Measurements from ENCODE around the gene DAPK1.

Gene DAPK1

DNA sequence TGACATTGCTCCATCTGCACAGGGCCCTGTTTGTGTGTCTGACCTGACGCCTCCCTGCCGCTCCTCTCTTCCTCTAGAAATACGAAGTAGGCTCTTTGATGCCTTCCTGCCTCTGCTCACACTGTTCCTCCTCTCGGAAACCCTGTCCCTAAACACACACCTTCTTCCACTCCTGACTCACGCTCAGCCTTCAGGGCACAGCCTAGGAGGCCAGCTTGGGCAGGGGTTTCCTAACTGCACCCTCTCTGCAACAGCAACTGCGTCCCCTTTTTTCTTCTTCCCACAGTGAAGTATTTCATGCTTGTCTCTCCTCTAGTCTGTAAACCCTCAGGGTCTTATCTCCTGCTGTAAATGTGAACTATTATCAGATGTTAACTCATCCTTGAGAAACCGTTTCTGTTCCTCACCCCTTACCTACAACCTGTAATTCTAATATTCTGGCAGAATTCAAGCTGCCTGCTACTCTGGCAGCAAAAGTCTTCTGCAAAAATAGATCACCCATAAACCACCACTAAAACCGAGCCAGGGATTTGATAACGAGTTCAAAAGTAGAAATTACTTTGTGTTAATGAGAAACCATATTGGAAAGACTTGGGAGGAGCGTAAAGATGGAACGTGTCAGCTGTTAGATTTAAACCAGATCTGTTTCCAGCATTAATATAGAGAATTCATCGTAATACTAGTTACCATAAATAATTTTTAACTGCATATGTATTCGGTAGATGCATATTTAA lies 100.2 kb downstream of the DAPK1 start:
- DNase-seq: no peak

DNA sequence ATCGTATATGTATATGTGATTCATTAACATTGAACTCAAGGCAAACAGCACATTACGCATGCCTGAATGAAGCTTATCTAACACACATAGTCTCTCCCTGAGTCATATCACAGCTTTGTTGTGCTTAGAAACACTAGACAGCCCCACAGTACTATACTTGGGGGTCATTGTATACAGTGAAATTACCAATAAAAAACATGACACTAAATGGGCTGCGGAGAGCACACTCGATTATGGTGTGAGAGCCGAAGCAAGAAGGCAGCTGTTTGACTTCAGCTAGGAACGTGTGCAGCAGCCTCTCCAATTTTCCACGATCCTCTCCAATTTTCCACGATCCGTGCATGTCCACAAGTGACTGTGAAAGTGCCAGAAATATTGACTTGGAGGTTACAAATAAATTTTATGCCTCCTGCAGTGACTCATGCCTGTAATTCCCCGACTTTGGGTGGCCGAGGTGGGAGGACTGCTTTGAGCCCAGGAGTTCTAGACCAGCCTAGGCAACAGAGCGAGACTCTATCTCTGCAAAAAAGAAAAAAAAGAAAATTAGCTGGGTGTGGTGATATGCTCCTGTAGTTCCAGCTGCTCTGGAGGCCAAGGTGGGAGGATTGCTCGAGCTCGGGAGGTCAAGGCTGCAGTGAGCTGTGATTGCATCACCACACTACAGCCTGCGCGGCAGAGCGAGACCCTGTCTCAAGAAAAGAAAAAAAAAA lies 102.4 kb downstream of the DAPK1 start:
- DNase-seq: peak; percentile 95

DNA sequence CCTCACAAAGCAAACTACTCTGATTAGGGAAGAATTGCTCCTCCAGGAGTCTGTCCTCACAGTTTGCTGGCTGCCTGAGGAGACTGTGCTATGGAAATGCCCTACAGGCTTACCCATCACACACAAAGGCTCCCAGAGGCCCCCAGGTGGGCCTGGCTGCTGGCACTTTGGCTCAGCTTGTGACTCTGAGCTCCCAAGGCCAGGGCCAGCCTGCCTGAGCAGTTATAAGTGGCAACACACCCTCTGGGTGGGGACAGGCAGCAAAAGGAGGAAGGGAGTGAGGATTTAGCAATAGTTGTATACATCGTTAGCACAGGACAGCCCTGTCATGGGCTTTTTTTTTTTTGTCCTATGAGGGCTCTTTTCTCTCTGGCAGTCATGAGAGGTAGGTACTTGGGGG lies 103.5 kb downstream of the DAPK1 start:
- no peak for DNase-seq

DNA sequence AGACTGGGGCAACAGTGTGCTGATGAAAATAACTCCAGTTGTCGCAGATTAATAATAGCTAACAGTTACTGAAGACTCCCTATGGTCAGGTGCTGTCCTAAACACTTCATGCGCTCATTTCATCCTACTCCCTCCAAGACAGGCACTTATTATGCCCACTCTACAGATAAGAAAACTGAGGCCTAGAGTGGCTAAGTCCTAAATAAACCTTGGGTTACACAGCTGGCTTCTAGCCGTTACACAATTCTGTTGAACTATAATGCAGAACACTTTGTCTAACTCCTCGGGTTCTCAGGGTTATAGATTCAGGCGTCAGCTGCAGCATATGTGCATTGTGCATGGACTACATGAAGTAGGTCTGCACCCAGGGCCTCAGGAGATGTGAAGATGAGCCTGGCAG lies 103.9 kb downstream of the DAPK1 start:
- DNase-seq: no peak

DNA sequence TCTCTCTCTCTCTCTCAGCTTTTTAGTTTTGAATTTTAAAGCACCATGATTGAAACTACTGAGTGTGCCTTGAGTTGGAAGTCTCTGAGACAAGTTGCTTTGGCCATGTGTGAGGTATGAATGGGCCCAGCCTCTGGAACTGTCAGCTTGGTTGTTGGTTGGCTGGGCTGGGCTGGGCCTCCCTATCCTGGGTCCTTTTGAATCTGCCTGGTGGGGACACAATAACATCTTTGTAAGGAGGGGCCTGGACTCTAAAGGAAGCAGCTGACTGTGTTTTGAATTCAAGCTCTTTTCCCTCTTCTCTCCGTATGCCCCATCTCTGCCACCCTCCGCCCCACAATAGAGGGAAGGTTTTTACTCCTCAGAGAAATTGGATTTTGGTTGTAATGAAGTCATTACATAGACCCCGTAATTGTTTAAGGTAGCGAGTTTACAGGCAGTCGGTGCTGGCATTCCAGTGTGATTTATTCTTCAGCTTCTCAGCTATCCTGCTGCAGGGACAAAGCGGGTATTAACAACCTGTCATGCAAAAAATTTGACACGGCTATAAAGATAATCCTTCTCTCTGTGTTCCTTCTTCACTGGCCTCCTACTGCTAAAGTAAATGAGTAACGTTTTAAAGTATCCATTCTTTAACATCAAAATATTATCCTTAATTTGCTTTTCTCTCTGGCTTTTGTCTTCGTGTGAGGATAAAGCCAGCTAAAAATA lies 105.4 kb downstream of the DAPK1 start:
- DNase-seq: no peak

DNA sequence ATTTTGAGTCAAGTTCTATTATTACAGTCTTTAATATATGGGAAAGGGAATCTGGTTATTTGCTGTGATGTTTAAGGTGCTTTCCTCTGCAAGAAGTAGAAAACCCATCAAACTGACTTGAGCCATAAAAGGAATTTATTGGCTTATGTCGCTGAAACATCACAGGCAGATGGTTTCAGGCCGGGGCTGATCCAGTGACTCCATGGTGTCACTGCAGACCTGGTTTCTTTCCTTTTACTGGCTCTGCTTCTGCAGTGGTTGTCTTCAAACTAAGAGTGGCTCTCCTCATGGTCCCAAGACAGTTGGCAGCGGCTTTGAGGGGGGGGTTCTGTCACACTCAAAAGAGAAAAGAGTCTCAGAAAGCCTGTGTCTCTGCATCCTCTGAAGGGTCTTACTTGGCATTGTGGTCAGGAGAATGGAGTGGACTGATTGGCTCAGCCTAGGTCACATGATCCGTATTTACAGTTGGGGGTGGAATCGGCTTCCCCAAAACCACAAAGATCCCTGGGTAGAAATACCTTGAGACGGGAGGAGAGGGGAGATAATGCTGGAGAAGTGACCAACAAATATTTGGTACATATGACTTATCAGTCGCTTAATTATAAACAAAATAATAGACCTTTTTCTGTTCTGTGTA lies 106.3 kb downstream of the DAPK1 start:
- no peak for DNase-seq

DNA sequence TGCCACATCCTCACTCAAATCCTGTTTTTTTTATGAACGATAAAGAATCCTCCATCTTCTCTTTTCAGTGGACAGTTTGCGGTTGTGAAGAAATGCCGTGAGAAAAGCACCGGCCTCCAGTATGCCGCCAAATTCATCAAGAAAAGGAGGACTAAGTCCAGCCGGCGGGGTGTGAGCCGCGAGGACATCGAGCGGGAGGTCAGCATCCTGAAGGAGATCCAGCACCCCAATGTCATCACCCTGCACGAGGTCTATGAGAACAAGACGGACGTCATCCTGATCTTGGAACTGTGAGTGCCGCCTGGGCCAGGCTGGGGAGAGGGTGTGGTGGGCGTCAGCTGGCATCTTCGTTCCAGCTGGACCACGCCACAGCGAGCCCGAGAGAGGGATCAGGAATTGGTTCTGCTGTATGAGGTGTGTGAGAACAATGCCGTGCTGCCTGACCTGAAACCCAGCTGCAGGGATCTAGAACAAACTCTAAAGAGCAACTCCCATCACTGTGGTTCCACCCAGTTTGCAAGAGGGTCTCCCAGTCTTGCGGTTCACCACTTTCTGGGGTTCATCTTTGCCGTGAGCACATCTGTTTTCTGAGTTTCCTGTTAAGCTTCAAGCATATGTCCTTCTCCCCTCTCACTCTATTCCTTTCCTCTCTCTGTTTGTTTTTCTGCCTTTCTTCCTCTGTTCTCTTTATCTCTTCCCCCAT lies 107.4 kb downstream of the DAPK1 start:
- DNase-seq: no peak

DNA sequence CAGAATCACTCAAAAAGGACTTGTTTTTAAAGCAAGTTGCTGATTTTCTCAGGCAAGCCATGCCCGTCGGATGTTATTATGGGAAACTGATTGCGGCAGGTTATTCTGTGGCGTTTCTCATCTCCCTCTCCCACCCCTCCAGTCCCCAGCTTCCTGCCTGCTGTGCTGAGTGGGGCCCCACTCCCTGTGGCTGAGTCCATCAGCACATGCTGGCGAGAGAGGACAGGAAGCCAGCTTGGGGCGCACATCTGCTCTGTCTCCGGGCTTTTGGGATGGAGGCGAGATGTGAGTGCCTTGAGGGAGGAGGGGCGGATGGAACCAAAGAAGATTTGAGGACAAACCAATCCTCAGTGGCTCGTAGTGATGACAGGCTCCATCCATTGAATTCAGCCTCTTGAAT lies 108.0 kb downstream of the DAPK1 start:
- no peak for DNase-seq

DNA sequence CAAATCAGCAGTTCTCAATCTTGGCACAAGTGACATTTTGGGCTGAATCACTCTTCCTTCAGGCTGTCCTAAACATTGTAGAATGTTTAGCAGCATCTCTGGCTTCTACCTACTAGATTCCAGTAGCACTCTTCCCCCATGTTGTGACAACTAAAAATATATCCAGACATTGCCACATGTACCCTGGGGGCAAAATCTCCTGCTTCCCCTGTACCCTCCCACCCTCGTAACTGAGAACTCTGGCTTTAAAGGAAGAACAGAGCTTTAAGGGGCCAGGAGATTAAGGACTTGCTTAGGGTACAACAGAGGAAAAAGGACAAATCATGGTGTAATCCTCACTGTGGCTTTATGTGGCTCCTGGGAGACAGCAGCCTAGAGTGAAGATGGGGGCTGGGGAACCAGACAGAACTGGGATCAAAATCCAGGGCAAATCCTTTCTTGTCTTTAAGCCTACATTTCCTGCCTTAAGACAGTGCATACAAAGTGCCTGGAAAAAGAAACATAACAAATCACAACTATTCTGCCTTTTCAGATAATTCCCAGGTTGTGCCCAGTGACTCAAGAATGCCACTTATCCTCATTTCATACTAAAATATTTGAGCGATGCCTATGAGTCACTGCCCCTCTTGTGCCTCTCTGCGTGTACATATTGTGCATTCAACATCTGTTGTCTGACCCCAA lies 109.3 kb downstream of the DAPK1 start:
- peak; percentile 17 for DNase-seq

DNA sequence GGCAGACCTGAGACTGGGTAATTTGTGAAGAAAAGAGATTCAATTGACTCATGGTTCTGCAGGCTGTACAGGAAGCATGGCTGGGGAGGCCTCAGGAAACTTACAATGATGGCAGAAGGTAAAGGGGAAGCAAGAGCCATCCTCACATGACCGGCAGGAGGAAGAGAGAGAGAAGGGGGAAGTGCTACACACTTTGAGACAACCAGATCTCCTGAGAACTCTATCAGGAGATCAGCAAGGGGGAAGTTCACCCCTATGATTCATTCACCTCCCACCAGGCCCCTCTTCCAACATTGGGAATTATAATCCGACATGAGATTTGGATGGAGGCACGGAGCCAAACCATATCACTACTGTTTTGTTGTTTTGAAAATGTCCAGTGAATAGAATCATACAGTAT lies 110.2 kb downstream of the DAPK1 start:
- DNase-seq: no peak

DNA sequence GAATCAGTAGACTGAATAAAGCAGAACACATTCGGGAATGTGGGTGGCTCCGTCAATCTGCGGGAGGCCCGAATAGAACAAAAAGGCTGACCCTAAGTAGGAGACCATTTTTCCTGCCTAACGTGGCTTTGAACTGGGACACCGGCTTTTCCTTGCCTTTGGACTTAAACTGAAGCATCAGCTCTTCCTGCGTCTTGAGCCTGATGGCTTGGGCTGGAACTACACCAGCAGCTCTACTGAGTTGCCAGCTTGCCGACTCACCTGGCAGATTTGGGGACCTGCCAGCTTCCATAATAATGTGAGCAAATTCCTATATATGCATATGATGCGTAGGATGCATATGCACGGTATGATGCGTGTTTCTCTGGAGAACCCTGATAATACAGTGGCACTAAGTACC lies 111.3 kb downstream of the DAPK1 start:
- DNase-seq: no peak

DNA sequence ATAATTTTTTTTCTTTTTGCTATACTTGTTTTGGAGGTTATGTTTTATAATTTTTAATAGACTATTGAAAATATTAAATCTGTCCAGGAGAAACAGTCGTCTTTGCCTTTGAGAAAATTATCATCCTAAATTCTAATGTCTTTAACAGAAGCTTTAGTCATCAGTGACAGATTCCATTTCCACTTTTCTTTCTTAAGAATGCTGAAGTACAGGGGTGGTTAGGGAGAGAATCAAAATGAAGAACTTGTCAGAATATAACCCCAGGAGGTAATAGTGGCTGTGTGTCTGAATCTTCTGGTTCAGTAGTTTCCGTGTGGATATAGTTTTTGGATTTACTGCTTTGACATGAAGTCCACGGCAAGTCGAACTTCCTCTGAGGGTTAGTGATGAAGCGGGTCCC lies 111.8 kb downstream of the DAPK1 start:
- no peak for DNase-seq

DNA sequence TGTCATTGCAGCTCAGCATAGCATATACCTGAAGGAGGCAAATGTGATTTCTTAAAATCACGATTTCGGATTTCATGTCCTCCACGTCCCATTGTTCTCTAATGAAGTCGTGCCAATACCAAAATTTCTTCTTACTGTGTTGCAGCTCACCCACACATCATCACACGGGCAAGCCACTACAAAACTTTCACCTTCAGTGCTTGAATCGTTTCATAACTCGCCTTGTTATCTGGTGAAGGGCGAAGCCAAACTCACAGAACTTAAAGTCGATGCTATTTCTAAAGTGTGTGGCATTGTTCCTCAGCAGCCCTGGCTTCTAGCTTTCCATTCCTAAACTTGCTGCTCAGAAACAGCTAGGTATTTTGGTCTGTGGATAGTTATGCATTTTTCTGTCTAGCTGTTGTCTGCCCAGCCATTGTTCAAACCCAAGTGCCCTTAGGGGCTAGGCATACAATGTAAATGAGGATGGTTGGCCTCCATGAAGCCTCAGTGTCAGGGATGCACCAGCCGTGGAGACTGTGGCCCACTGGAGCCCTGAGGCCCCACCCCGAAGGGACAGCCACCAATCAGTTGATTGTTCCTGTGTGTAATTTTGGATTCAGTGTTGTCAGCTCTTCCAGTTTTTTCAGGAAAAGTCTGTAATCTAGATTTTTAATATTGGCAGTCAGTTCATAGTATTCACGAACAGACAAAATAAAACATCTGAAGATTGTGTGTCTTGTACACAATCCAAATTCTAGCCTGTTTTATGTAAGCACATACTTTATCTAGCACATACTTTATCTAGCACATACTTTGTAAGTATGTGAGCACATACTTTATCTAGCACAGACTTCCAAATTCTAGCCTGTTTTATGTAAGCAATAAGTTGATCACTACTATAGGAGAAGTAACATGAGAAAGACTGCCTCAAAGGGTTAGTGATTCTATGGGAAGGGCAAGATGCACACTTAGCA lies 112.8 kb downstream of the DAPK1 start:
- DNase-seq: no peak

DNA sequence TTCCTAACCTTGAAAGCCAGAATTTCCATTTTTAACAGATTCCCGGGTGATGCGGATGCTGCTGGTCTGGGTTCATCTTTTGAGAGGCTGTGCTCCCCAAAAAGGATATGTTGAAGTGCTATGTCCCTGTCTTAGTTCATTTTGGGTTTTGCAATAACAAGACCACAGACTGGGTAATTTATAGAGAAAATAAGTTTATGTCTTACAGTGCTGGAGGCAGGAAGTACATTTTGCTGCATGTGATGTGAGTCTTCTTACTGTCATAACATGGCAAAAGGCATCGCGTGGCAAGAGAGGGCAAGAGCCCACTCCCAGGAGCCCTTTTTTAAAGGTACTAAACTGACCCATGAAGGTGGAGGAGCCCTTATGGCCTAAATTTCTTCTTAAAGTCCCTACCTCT lies 114.1 kb downstream of the DAPK1 start:
- no peak for DNase-seq

DNA sequence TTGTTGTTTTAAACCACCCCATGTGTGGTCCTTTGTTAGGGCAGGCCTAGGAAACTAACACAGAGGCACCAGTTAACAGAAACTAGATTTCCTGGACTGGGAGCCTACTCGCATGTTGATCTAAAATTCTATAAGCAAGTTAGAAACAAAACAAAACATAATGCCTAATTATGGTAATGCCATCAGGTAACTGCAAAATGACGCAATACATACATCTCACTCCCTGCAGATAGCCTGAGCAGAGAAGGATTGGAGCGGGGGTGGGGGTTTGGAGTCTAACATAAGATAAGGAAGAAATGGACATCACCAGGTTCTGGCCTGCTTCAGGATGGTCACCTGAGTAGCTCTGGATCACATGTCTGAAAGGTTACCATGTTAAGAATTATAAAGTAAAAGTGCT lies 114.9 kb downstream of the DAPK1 start:
- no peak for DNase-seq

DNA sequence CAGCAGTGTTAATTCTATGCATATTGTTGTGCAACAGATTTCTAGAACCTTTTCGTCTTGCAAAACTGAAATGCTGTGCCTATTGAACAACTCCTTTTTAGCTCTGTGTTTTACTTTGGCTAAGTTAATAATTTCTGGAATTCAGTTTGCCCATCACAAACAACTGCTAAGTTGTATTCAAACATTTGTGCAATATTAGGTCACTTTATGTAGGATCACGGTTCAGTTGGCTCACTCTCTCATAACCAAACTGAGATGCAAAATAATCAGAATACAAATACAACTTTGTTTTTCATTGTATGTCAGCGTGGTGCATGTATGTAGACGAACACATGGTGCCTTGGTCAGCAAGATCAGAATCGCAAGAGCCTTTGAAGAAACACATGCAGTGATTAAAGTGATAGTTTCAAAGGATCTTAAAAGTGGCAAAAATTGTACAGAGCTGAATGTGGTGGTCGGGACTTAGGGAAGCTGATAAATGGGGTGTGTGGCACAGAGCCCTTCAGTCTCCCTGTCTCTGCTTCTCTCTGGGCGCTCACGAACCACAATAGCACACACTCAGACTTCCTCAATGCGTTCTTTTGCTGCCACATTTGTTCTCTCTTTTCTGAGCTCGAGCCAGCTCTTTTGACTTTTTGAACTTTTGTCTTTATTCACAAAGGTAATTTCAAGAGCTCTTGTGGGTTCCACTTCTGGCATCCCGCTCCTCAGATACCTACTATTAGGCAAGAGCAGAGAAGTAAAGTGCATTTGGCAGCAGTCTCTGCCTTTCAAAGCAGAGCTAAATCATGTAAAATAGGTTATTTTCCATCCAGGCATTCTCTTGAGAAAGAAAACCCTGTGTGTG lies 115.8 kb downstream of the DAPK1 start:
- DNase-seq: peak; percentile 30

DNA sequence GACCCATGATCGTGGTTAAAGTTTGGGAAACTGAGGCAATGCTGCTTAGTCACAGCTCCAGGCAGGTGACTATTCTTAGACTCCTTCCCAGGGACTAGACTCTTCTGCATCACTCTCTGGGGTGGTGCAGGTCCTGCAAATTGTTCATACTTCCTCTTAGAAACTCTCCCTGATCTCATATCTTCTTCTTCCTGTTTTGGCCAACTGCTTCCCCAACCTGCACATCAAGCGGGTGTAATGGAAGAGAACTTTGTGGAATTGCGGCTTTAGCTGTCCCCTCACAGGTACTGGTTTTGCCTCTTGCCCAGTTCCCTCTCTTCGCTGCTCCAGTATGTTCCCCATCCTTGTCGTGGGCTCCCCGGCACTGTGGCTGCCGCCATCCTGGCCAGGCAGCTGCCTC lies 116.7 kb downstream of the DAPK1 start:
- no peak for DNase-seq

DNA sequence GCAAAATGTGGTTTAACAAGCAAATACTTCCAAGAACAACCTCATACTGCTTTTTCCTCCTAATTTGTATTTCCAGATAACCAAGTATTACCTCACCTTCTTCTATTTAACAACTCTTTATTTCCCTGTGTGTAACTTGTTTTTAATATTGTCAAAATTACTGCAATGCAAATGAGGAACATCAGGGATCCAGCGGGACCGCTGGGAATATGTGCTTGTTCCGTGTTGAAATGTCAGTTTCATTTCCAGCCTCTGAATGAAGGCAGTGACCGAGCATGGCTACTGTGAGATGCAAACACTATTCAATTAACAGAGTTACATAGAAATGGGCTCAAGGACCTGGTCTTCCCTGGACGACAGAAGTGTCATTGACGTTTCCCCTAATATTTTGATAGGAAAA lies 117.5 kb downstream of the DAPK1 start:
- no peak for DNase-seq

DNA sequence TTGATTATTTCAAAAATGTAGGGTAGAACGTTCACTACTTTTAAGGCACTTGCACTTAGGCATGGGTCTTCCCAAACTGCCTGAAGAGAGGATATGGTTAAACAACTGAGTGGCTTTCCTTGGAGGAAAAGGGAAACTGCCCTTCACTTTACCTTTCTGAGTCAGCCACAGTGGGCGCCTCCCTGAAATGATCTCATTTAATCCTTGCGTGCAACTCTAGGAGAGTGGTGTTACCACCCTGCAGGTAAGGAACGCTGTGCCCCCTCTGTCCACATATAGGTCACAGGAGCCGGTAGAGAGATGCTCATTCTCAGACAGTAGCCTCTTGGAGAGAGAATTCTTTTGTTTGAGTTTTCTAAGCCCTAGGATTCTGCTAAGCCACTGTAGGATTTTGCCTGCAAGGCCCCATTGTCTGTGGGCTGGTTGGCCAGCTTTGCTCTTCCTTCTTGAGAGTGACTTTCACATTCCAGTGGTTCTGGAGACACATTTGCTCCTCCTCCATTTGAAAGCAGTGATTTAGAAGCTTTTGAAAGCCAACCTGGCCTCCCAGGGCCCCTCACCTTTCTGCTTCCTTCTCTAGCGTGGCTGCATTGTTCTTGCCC lies 118.0 kb downstream of the DAPK1 start:
- peak; percentile 47 for DNase-seq

DNA sequence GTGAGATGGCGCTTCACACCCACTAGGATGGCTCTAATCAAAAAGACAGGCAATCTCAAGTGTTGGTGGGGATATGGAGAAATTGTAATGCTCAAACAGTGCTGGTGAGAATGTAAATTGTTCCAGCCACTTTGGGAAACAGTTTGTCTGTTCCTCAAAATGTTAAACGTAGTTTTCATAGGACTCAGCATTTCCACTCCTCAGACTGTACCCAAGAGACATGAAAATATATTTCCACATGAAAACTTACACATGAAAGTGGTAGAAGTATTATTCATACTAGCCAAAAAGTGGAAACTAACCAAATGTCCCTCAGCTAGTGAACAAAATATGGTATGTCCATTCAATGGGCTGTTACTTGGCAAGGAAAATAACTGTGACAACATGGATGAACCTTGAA lies 120.6 kb downstream of the DAPK1 start:
- DNase-seq: no peak
